Astrocyte of the spinal cord (primary cell): ENCODE results near the gene TMC7.

Experiments used
- DNase-seq: peaks from one replicate; pipeline ENCODE4 v3.0.0; 2011; ENCODE audit warnings: low read depth, low spot score
- H3K4me3 ChIP-seq: 2 replicates; pipeline ENCODE4 v1.5.1; 2011; ENCODE audit warnings: low read depth, mild to moderate bottlenecking, low read length, moderate library complexity
- CTCF ChIP-seq: IDR thresholded peaks from 2 replicates; pipeline ENCODE4 v1.5.1; 2012; ENCODE audit warnings: low read depth, mild to moderate bottlenecking, low read length, inconsistent platforms
- in situ Hi-C: cut with HindIII; loops from 2 replicates; pipeline ENCODE4 v1.10.0; 2017; ENCODE audit warnings: low sequenced_read_pairs

The TMC7 gene

GRCh38 chr16:18958621-18959029 lies 25.1 kb upstream of the TMC7 start:
- no peak overlapping the region for H3K4me3 ChIP-seq
- in situ Hi-C loops = no loop called here
- DNase-seq = no peak
- no peak for TF ChIP-seq CTCF

DNA sequence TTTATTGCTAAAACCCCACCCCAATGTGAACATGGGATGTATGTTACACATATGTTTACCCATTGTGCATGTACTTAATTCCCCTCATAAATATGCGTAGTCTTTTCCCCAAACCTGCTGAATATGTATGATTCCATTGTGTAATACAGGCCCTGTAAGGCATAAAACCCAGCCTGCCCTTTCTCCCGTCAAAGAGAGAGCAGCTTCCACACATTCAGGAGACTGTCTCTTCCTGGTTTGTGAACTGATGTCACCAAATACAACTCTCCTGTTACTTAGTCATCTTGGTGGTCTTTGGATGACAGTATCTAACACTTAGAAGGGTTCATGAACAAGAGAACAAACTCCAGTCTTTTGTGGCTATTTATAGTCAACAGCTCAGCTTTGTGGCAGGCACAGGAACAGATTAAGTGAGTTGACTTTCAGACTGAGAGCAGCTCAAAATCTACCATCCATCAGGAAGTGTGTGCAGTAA lies 24.7 kb upstream of the TMC7 start:
- DNase-seq = peak; percentile 7
- TF ChIP-seq CTCF = no peak
- H3K4me3 ChIP-seq = no peak overlapping the region
- in situ Hi-C loops = no loop called here

GRCh38 chr16:18965555-18965954 lies 18.2 kb upstream of the TMC7 start:
- no peak overlapping the region for H3K4me3 ChIP-seq
- no peak for DNase-seq
- in situ Hi-C loops = no loop called here
- TF ChIP-seq CTCF = no peak

GRCh38 chr16:18966791-18967190 lies 16.9 kb upstream of the TMC7 start:
- no peak for DNase-seq
- TF ChIP-seq CTCF = no peak
- in situ Hi-C loops = no loop called here
- no peak overlapping the region for H3K4me3 ChIP-seq

- in situ Hi-C loops = no loop called here
- peak overlapping the region; percentile 34 for H3K4me3 ChIP-seq
- TF ChIP-seq CTCF = peak; percentile 86
- peak; percentile 68 for DNase-seq
These were observed 14.5 kb upstream of the TMC7 start for GRCh38 chr16:18969050-18969854.

GRCh38 chr16:18969855-18970240 lies 13.9 kb upstream of the TMC7 start:
- no peak overlapping the region for H3K4me3 ChIP-seq
- in situ Hi-C loops = no loop called here
- TF ChIP-seq CTCF = no peak
- no peak for DNase-seq
